ENCODE results near the gene SLC35G1. TPM values are rescaled to one million over a fixed set of nuclear protein-coding genes. Genes with fewer than 3 reads are reported as not detected.

The SLC35G1 gene
- total RNA-seq = 1 to 10 TPM; 2.9 to 7.0 (median 3.9) TPM

GRCh38 chr10:93893646-93894515 lies at the start of gene SLC35G1:
SLC35G1 (plus strand) TSS chr10:93893978; CDS start chr10:93894034, 56 bp downstream.
- no peaks in the 10 kb centered on the region for H3K9me3 ChIP-seq
- H3K4me1 ChIP-seq = no peaks in the 10 kb centered on the region
- peak within 1 kb of the TSS; percentile 14 to 34 for H3K27ac ChIP-seq
- no peaks in the 10 kb centered on the region for H3K36me3 ChIP-seq
- no peak for TF ChIP-seq POLR2A (IDR thresholded peaks at IDR 0.05)
- no peak for TF ChIP-seq POLR2AphosphoS5 (IDR thresholded peaks at IDR 0.05)
- TF ChIP-seq CTCF (IDR thresholded peaks at IDR 0.05) = no peak
- H3K27me3 ChIP-seq = no peaks in the 10 kb centered on the region
- peak within 1 kb of the TSS; percentile 82 to 92 (median 85) for H3K4me3 ChIP-seq
- DNase-seq (ENCODE audit: low spot score in 2 of 2) = peak in 1 of 2 donors; percentile 18
- intact Hi-C loops (cut with DNase I; ENCODE audit: low total_unique reads) = no loop called here

- Histone ChIP-seq H3K4me1 (no peaks in the 10 kb centered on the region), H3K36me3 (no peaks in the 10 kb centered on the region), H3K27ac (no peak overlapping the region), H3K4me3 (no peak overlapping the region), H3K27me3 (no peaks in the 10 kb centered on the region), H3K9me3 (no peaks in the 10 kb centered on the region)
- TF ChIP-seq CTCF (IDR thresholded peaks at IDR 0.05) = no peak
- no peak for TF ChIP-seq POLR2AphosphoS5 (IDR thresholded peaks at IDR 0.05)
- no peak for TF ChIP-seq POLR2A (IDR thresholded peaks at IDR 0.05)
- no peak for DNase-seq (ENCODE audit: low spot score in 2 of 2)
- intact Hi-C loops (cut with DNase I; ENCODE audit: low total_unique reads) = no loop called here
These were observed 48.7 kb upstream of the SLC35G1 start for GRCh38 chr10:93844979-93845626.

- H3K4me1 ChIP-seq = no peaks in the 10 kb centered on the region
- H3K4me3 ChIP-seq = no peak overlapping the region
- no peaks in the 10 kb centered on the region for H3K36me3 ChIP-seq
- DNase-seq (ENCODE audit: low spot score in 2 of 2) = no peak
- no peaks in the 10 kb centered on the region for H3K27me3 ChIP-seq
- H3K9me3 ChIP-seq = no peaks in the 10 kb centered on the region
- H3K27ac ChIP-seq = no peak overlapping the region
- intact Hi-C loops (cut with DNase I; ENCODE audit: low total_unique reads) = no loop called here
- no peak for TF ChIP-seq POLR2AphosphoS5 (IDR thresholded peaks at IDR 0.05)
- TF ChIP-seq CTCF (IDR thresholded peaks at IDR 0.05) = no peak
- no peak for TF ChIP-seq POLR2A (IDR thresholded peaks at IDR 0.05)
These were observed 44.2 kb upstream of the SLC35G1 start for GRCh38 chr10:93849593-93849992.

GRCh38 chr10:93850031-93851015 lies 43.5 kb upstream of the SLC35G1 start:
- TF ChIP-seq CTCF (IDR thresholded peaks at IDR 0.05) (no peak), POLR2A (IDR thresholded peaks at IDR 0.05) (no peak), POLR2AphosphoS5 (IDR thresholded peaks at IDR 0.05) (no peak)
- H3K36me3 ChIP-seq = no peaks in the 10 kb centered on the region
- intact Hi-C loops (cut with DNase I; ENCODE audit: low total_unique reads) = no loop called here
- no peak overlapping the region for H3K27ac ChIP-seq
- H3K9me3 ChIP-seq = no peaks in the 10 kb centered on the region
- no peak for DNase-seq (ENCODE audit: low spot score in 2 of 2)
- no peaks in the 10 kb centered on the region for H3K4me1 ChIP-seq
- H3K27me3 ChIP-seq = no peaks in the 10 kb centered on the region
- H3K4me3 ChIP-seq = no peak overlapping the region
